A549 treated with AZD9567 at 1 μM for 4 hours (cell line): ENCODE data around the gene ADAD1. TPM values are rescaled to one million over a fixed set of nuclear protein-coding genes. Genes with fewer than 3 reads are reported as not detected.

Experiments used
- total RNA-seq: library from RNA; stranded (reverse); fragments of 200-300 nt; extraction: Qiagen RNA extraction; gene quantifications from 5 replicates; pipeline ENCODE4 v1.2.3, GENCODE V29; 2022; ENCODE audit not compliant: insufficient read depth

ADAD1 gene
- total RNA-seq: not detected in 5 replicates

DNA sequence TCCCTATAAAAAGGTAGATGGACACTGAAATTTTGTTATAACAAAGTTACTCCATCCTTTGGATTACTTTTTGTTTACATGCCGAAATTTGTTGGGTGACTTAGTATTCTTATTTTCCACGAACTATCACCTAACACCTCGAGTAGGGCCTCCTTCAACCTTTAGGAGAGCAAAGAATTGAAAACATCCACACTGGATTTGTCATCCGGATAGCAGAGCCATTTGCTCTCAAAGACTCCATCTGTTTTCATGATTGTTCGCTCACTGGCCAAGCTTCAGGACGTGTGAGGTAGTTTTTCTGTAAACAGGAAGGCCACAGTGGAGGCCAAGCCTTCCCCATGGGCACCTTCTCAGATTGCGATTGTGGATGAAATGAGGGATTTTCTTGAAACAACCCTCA lies at the start of gene ADAD1:
Gene ADAD1, plus strand, starts transcription at position 301 of the 400 bp plus-strand sequence. CDS start 1,059 bp downstream, outside the sequence.

DNA sequence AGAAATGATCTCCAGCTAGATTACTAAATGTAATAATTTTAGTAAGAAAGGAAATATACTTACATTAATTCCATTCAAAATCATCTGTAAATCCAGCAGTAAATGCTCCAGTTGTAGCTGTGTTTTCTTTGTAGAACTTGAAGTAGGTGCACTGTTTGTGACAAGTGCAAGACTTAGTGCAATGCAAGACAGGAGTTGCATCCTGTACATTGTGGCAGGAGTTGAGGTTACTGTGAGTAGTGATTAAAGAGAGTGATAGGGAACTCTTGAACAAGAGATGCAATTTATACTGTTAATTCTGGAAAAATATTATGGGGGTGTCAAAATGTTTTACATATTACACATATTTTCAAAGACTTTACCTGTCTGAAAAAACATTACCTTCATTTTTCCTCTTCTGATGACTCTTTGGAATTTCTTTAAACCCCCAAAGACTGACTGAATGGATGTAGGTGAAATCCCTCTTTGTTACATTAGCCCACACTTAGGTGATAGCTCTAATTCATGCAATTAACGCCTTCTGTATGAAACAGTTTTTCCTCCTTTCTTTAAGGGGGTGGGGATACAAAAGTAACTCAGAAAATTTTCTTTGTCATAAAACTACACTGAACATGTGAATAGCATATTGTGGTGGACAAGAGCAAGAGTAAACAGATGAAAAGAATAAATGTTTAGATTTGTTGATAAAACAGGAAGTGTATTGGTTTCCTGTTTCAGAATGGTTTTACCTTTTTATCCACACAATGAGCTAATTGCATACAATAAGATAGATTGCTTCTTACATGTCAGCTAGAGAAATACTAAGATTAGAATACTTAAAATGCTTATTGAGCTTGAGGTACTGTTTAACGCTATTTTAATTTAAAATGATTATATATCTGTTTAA lies 77.7 kb downstream of the ADAD1 start, which contains the start of gene IL2:
Gene IL2, minus strand, starts transcription at position 495 of the 886 bp plus-strand sequence. Its CDS starts 285 bp downstream, at position 210.

Other genes with a start within 250 kb of the ADAD1 start
- 6.0 to 9.8 TPM (median 7.7 TPM) in 5 replicates for gene BLTP1, start 226.7 kb upstream of the ADAD1 start, total RNA-seq
- not detected in 5 replicates for gene IL2, start 77.7 kb downstream of the ADAD1 start, total RNA-seq
- gene IL21, start 242.1 kb downstream of the ADAD1 start, total RNA-seq: not detected in 5 replicates